GF-D8 (cell line): ENCODE results near the gene KRTAP5-6.

ENCODE experiments used
- DNase-seq: peaks from one replicate; lab custom pipeline; 2025; lab: John Stamatoyannopoulos, UW

The KRTAP5-6 gene

GRCh38 chr11:1696608-1697570, at the start of gene KRTAP5-6:
TSS of gene KRTAP5-6 (plus strand) at chr11:1697195. CDS start at chr11:1697246, 51 bp downstream.
- DNase-seq = no peak

GRCh38 chr11:1647901-1648652, 48.9 kb upstream of the KRTAP5-6 start:
- DNase-seq = no peak

GRCh38 chr11:1648653-1649420, 48.2 kb upstream of the KRTAP5-6 start:
- DNase-seq = no peak

GRCh38 chr11:1650034-1650917, 46.7 kb upstream of the KRTAP5-6 start:
- no peak for DNase-seq

GRCh38 chr11:1650918-1651262, 46.1 kb upstream of the KRTAP5-6 start:
- DNase-seq = no peak

GRCh38 chr11:1651411-1651980, 45.5 kb upstream of the KRTAP5-6 start:
- DNase-seq = no peak

- no peak for DNase-seq
Measured at GRCh38 chr11:1652026-1652425, 45.0 kb upstream of the KRTAP5-6 start.

GRCh38 chr11:1652442-1652770, 44.6 kb upstream of the KRTAP5-6 start:
- no peak for DNase-seq

GRCh38 chr11:1652771-1653540, 44.0 kb upstream of the KRTAP5-6 start:
- DNase-seq = no peak

GRCh38 chr11:1653541-1654387, 43.2 kb upstream of the KRTAP5-6 start:
- no peak for DNase-seq

GRCh38 chr11:1654388-1655167, 42.4 kb upstream of the KRTAP5-6 start:
- DNase-seq = no peak

GRCh38 chr11:1655168-1656060, 41.6 kb upstream of the KRTAP5-6 start:
- no peak for DNase-seq

- no peak for DNase-seq
Measured at GRCh38 chr11:1656061-1656441, 40.9 kb upstream of the KRTAP5-6 start.

- DNase-seq = no peak
Measured at GRCh38 chr11:1656670-1657069, 40.3 kb upstream of the KRTAP5-6 start.

- DNase-seq = no peak
Measured at GRCh38 chr11:1659506-1659905, 37.5 kb upstream of the KRTAP5-6 start.

- DNase-seq = no peak
Measured at GRCh38 chr11:1660111-1660867, 36.7 kb upstream of the KRTAP5-6 start.
